NB4 (cell line): ENCODE measurements around the gene TULP4.
"Not testable (repeated sequence)": the region's sequence is repeated elsewhere in the genome, so short reads cannot be mapped to it uniquely, and the experiment has no call there.

ENCODE experiments used
- DNase-seq: peaks from one replicate; pipeline ENCODE4 v3.0.0; 2010; ENCODE audit warnings: low read depth
- H3K4me3 ChIP-seq: one replicate; pipeline ENCODE4 v1.5.1; 2011; ENCODE audit warnings: mild to moderate bottlenecking, low read depth, low read length, moderate library complexity
- MYC ChIP-seq: IDR thresholded peaks from 2 replicates; pipeline ENCODE4 v1.6.1; 2011; ENCODE audit warnings: low read depth, low read length
- POLR2A ChIP-seq: IDR thresholded peaks from 2 replicates; pipeline ENCODE4 v1.6.1; 2011; ENCODE audit warnings: mild to moderate bottlenecking; ENCODE audit not compliant: insufficient read length; ENCODE audit errors: extremely low read depth
- TF ChIP-seq, protein P1 (sequence below): IDR thresholded peaks from one replicate; pipeline ENCODE4 v1.5.1; 2012; ENCODE audit warnings: low read depth, low read length
- TF ChIP-seq, protein P2 (sequence below): IDR thresholded peaks from 2 replicates; pipeline ENCODE4 v1.6.1; 2011; ENCODE audit warnings: low read depth, low read length

The TULP4 gene

DNA sequence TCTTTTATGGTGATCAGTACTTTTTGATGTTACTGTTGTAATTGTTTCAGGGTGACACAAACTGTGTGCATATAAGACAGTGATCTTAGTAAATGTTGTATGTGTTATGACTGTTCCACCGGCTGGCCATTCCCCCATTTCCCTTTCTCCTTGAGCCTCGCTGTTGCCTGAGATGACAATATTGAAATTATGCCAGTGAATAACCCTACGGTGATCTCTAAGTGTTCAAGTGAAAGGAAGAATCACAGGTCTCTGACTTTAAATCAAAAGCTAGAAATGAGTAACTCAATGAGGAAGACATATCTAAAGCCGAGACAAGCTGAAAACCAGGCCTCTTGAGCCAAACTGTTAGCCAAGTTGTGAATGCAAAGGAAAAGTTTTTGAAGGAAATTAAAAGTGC is 32.3 kb downstream of the TULP4 start:
- TF ChIP-seq, protein P1, sequence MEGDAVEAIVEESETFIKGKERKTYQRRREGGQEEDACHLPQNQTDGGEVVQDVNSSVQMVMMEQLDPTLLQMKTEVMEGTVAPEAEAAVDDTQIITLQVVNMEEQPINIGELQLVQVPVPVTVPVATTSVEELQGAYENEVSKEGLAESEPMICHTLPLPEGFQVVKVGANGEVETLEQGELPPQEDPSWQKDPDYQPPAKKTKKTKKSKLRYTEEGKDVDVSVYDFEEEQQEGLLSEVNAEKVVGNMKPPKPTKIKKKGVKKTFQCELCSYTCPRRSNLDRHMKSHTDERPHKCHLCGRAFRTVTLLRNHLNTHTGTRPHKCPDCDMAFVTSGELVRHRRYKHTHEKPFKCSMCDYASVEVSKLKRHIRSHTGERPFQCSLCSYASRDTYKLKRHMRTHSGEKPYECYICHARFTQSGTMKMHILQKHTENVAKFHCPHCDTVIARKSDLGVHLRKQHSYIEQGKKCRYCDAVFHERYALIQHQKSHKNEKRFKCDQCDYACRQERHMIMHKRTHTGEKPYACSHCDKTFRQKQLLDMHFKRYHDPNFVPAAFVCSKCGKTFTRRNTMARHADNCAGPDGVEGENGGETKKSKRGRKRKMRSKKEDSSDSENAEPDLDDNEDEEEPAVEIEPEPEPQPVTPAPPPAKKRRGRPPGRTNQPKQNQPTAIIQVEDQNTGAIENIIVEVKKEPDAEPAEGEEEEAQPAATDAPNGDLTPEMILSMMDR: no peak
- no peak for TF ChIP-seq POLR2A
- H3K4me3 ChIP-seq: no peak overlapping the region
- DNase-seq: no peak

DNA sequence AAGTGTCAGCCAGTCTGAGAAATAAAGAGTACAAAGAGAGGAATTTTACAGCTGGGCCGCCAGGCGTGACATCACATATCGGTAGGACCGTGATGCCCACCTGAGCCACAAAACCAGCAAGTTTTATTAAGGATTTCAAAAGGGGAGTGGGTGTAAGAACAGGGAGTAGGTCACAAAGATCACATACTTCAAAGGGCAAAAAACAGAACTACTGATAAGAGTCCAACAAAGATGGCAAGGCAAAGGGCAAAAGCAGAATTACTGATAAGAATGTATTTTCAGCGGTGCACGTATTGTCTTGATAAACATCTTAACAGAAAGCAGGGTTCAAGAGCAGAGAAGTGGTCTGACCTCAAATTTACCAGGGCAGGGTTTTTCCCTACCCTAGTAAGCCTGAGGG is 33.2 kb downstream of the TULP4 start:
- not testable (repeated sequence) for H3K4me3 ChIP-seq, DNase-seq

DNA sequence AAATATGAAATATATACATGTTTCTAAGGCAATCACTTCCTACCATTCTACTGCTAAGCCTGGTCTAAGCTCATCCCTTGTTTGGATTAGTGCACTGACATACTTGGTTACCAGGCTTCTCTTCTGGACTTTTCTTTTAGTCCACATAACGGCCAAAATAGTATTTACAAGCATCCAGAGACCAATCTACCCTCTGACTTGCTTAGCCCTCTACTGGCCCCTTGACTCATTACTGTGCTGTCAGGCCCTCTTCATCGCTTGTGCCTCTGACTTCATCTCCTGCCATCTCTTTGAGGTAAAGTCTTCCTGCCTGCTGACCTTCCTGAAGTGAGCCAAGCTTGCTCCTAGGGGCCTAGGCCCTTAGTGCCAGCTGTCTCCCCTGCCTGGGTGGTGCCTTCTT is 35.1 kb downstream of the TULP4 start:
- TF ChIP-seq MYC: no peak
- TF ChIP-seq POLR2A: no peak
- TF ChIP-seq, protein P1: no peak
- TF ChIP-seq, protein P2, sequence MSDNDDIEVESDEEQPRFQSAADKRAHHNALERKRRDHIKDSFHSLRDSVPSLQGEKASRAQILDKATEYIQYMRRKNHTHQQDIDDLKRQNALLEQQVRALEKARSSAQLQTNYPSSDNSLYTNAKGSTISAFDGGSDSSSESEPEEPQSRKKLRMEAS: no peak
- DNase-seq: no peak
- H3K4me3 ChIP-seq: no peak overlapping the region

DNA sequence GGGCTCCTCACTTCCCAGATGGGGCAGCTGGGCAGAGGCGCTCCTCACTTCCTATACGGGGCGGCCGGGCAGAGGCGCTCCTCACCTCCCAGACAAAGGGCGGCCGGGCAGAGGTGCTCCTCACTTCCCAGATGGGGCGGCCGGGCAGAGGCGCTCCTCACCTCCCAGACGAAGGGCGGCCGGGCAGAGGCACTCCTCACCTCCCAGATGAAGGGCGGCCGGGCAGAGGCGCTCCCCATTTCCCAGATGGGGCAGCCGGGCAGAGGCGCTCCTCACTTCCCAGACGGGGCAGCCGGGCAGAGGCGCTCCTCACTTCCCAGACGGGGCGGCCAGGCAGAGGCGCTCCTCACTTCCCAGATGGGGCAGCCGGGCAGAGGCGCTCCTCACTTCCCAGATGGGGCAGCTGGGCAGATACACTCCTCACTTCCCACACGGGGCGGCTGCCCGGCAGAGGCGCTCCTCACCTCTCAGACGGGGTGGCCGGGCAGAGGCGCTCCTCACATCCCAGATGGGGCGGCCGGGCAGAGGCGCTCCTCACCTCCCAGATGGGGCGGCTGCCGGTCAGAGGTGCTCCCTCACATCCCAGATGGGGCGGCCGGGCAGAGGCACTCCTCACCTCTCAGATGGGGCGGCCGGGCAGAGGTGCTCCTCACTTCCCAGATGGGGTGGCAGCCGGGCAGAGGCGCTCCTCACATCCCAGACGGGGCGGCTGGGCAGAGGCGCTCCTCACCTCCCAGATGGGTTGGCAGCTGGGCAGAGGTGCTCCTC is 36.7 kb downstream of the TULP4 start:
- not testable (repeated sequence) for H3K4me3 ChIP-seq, DNase-seq

DNA sequence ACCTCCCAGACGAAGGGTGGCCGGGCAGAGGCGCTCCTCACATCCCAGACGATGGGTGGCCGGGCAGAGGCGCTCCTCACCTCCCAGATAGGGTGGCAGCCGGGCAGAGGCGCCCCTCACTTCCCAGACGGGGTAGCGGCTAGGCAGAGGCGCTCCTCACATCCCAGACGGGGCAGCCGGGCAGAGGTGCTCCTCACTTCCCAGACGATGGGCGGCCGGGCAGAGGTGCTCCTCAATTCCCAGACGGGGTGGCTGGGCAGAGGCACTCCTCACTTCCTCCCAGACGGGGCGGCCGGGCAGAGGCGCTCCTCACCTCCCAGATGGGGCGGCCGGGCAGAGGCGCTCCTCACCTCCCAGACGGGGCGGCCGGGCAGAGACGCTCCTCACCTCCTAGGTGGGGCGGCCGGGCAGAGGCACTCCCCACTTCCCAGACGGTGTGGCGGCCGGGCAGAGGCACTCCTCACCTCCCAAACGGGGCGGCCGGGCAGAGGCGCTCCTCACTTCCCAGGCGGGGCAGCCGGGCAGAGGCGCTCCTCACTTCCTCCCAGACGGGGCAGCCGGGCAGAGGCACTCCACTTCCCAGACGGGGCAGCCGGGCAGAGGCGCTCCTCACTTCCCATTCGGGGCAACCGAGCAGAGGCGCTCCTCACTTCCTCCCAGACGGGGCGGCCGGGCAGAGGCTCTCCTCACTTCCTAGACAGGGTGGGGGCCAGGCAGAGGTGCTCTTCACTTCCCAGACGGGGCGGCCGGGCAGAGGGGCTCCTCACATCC is 37.4 kb downstream of the TULP4 start:
- DNase-seq, H3K4me3 ChIP-seq: not testable (repeated sequence)

DNA sequence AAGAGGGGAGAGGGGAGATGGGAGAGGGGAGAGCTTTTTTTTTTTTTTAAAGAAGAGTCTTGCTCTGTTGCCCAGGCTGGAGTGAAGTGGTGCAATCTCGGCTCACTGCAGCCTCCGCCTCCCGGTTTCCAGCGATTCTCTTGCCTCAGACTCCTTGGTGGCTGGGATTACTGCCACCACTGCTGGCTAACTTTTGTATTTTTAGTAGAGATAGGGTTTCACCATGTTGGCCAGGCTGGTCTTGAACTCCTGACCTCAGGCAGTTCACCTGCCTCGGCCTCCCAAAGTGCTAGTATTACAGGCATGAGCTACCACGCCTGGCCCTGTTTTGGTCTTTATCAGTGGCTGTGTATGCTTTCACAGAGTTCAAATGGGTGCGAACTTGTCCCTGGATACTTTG is 38.5 kb downstream of the TULP4 start:
- not testable (repeated sequence) for H3K4me3 ChIP-seq, DNase-seq

DNA sequence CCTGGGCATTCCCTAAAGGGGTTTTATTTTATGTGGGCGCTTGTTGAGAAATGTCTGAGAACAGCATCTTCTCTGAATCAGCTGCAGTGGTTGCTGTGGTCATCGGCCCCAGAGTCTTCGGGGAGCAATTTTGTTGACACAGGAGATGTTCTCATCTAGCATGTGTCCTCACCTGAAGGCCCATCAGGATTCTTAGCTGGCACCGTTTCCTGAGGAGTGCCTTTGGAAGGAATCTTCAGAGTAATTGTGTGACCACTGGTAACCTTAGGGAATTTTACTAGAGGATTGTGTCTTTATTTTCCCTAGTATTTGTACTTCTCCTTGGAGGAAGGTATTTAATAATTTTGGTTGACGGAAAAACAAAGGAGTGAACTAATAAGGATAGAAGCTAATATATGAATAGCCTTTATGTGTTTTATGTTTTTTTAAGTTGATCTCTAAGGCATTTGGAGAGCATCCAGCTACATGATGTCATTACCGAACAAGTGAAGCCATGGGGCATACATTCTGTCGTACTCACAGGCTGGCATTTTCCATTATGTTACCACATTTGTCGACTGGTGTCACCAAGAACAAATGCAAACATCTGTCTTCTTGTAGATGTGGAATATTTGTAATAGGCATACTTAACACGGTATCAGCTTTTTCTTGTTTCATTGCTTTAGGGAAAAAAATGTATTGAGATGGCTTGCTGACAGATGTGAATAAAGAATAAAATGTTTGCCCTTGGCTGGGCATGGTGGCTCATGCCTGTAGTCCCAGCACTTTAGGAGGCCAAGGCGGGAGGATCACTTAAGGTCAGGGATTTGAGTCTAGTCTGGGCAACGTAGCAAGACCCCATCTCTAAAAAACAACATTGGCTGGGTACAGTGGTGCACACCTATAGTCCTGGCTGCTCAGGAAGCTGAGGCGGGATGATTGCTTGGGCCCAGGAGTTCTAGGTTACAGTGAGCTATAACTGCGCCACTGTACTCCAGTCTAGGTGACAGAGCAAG is 41.9 kb downstream of the TULP4 start:
- no peak for DNase-seq
- no peak overlapping the region for H3K4me3 ChIP-seq
- TF ChIP-seq, protein P1: no peak
- TF ChIP-seq MYC (no peak), POLR2A (no peak)
- TF ChIP-seq, protein P2: no peak
